ENCODE data around the gene TST. TPM values are rescaled to one million over a fixed set of nuclear protein-coding genes. Genes with fewer than 3 reads are reported as not detected.
A peak's percentile ranks its signal among the peaks of the same experiment; 100 is the strongest.

Gene TST
- total and polyA plus RNA-seq, 9 of the 15 experiments (the other 6 are each of a cell fraction or from before 2014, with no cell fraction given), result 1.4 to 26.9 (median 12.4) TPM

GRCh38 chr22:37068859-37069258 is 49.6 kb upstream of the TST start:
- no peaks in the 10 kb centered on the region; the same call in 1 of the 2 replicates for H3K9me3 ChIP-seq (replicated peaks; ENCODE audit: control insufficient read depth, insufficient read depth, low read depth, low read length)
- no peak overlapping the region for H3K4me3 ChIP-seq
- WGBS (ENCODE audit: insufficient coverage, low coverage, missing lambda C conversion rate), result 5% methylated on average over 30 of the region's 36 CpGs
- CTCF ChIA-PET (ENCODE audit: low intra/inter-chr PET ratio), result no interaction called here
- no peak overlapping the region for H2AFZ ChIP-seq (ENCODE audit: low read depth, low read length)
- no peaks in the 10 kb centered on the region for H4K20me1 ChIP-seq (replicated peaks; ENCODE audit: control insufficient read depth, insufficient read depth, low read length)
- no peak overlapping the region for H3K27ac ChIP-seq (ENCODE audit: extremely low read depth, low read depth, low read length)
- H3K9me1 ChIP-seq (ENCODE audit: control insufficient read depth, insufficient read depth, low read length), result no peaks in the 10 kb centered on the region
- TF ChIP-seq WHSC1 (IDR thresholded peaks at IDR 0.05; ENCODE audit: low read length), result no peak
- no peak for TF ChIP-seq HNRNPL (IDR thresholded peaks at IDR 0.05; ENCODE audit: low read depth, low read length)
- TF ChIP-seq ZNF224 (CRISPR knock-in tag; IDR thresholded peaks at IDR 0.05), result no peak
- TF ChIP-seq YBX1 (IDR thresholded peaks at IDR 0.05), result no peak
- no peak for TF ChIP-seq MEIS2 (IDR thresholded peaks at IDR 0.05; ENCODE audit: partially characterized antibody)
- no peak for TF ChIP-seq TAF7 (tag; IDR thresholded peaks at IDR 0.05)
- TF ChIP-seq MED1 (CRISPR knock-in tag; IDR thresholded peaks at IDR 0.05; ENCODE audit: borderline replicate concordance), result no peak
- no peak for TF ChIP-seq ZNF12 (CRISPR knock-in tag; IDR thresholded peaks at IDR 0.05)
- no peak for TF ChIP-seq RAD21 (CRISPR knock-in tag; conservative IDR thresholded peaks at IDR 0.05 in 1 of 2, IDR thresholded peaks at IDR 0.05 in 1 of 2)
- TF ChIP-seq HDGF (IDR thresholded peaks at IDR 0.05), result no peak
- DNase-seq (ENCODE audit: extremely low read depth in 1 of 4, low spot score in 3 of 4), result peak in 2 of 4 experiments; percentile 30 to 33
- intact Hi-C loops (cut with micrococcal nuclease), result no loop called here
- H3K9ac ChIP-seq (ENCODE audit: insufficient read depth in 1 of 2, low read depth in 2 of 2, low read length in 2 of 2), result no peak overlapping the region
- no peaks in the 10 kb centered on the region for H3K79me2 ChIP-seq (ENCODE audit: control insufficient read depth, insufficient read depth, low read length)
- no peak for ATAC-seq
- no peaks in the 10 kb centered on the region for H3K4me1 ChIP-seq (replicated peaks in 1 of 2; ENCODE audit: control insufficient read depth in 2 of 2, insufficient read depth in 2 of 2, low read length in 2 of 2)
- H3K27me3 ChIP-seq (ENCODE audit: control insufficient read depth in 2 of 2, insufficient read depth in 2 of 2, low read length in 2 of 2), result peaks cover 2 to 46% of the 10 kb centered on the region in 2 experiments; a peak in 4 of 5 replicates
- no peaks in the 10 kb centered on the region for H3K36me3 ChIP-seq (ENCODE audit: control insufficient read depth, insufficient read depth, low read length)
- in situ Hi-C loops (cut with MboI), result no loop called here
- BruUV-seq (replicated peaks), result no TSS peak
- H3K4me2 ChIP-seq (ENCODE audit: insufficient read depth, low read length), result no peak overlapping the region
- FAIRE-seq, result no peak
- POLR2A ChIA-PET, result no interaction called here

Data from K562 (cell line).